Stimulated activated CD4-positive, alpha-beta T cell treated with anti-CD3 and anti-CD28 coated beads, Interleukin-1b, Interleukin-23, amount 100 ng/mL, for 48 hours (primary cell): Measurements from ENCODE around the gene SLC23A2.
"Not testable (repeated sequence)": the region's sequence is repeated elsewhere in the genome, so short reads cannot be mapped to it uniquely, and the experiment has no call there.

ENCODE experiments used
- DNase-seq: peaks from one replicate; pipeline ENCODE4 v3.0.0-alpha.2; 2020

SLC23A2 gene

GRCh38 chr20:5005326-5005725, 4.0 kb upstream of the SLC23A2 start:
- no peak for DNase-seq

- DNase-seq: not testable (repeated sequence)
Measured at GRCh38 chr20:5004825-5005224, 3.5 kb upstream of the SLC23A2 start.

DNA sequence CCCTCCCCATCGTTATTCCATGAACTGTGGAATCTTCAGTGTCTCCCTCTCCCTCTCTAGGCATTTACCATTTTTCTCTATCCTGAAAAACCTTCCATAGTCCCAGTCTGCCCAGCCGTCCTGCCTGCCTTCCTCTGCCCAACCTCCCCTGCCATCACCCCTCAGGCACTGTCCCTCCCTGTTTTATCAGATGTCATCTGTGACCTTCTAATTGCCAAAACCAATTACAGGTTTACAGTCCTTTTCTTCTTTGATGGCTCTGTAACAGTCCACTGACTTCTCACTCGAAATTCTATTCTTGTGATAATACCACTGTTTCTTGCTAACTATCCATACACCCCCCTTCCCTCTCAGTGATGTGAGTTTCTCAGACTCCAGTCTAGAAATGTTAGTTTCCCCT, 2.3 kb upstream of the SLC23A2 start:
- no peak for DNase-seq

GRCh38 chr20:5002077-5002413, 735 bp upstream of the SLC23A2 start:
- no peak for DNase-seq

GRCh38 chr20:5000263-5001173, 792 bp downstream of the SLC23A2 start:
- DNase-seq: no peak

DNA sequence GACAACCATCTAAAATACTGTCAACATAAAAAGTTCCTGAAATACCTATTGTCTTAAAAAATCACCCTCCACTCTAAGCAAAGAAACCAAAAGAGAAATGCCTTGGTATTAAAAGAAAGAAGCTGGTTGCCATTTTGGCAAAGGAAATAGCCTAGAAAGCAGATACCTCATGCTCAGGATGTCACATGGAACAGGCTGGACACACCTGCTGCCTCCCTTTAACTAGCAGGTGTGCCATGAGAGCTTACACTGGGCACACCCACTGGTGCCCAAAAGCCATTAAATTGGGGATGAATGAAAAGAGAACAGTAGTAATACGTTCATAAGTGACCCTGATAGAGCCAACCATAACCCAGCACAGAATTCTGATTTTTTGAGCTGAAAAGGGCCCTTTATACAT, 1.5 kb downstream of the SLC23A2 start:
- DNase-seq: no peak

DNA sequence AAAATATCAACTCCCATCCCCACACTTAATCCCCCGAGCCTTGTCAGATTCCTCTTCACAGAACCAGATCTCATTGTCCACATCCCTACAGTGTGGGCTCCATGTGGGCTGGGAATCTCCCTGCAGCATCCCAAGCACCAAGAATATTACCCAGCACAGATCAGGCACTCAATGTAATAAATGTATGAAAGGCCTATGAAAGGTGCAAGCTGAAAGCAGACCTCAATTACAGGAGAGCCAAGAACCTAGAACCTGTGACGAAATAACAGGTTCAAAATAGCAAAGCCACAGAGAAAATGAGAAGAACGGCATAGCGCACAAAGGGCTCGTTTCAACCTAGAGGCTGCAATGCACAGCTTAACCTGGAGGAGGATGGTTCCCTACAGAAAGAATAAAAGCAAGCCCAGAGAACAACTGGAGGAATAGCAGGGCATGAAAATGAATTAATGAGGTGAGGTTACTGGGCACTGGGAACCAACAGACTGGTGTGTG, 3.1 kb downstream of the SLC23A2 start:
- DNase-seq: no peak

GRCh38 chr20:4997222-4997621, 4.1 kb downstream of the SLC23A2 start:
- DNase-seq: no peak

DNA sequence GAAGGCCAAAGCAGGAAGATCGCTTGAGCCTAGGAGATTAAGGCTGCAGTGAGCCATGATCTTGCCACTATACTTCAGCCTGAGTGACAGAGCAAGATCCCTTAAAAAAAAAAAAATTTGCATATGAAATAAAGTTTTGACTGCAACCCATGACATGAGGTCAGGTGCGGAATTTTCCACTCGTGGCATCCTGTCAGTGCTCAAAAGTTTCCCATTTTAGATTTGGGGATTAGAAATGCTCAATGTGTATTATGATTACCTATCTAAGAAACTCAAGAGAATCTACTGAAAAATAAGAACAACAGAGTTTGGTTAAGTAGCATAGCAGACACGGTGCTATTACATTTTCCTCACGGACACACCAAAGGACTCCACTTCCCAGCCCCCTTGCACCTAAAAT, 11.7 kb downstream of the SLC23A2 start:
- peak; percentile 8 for DNase-seq

DNA sequence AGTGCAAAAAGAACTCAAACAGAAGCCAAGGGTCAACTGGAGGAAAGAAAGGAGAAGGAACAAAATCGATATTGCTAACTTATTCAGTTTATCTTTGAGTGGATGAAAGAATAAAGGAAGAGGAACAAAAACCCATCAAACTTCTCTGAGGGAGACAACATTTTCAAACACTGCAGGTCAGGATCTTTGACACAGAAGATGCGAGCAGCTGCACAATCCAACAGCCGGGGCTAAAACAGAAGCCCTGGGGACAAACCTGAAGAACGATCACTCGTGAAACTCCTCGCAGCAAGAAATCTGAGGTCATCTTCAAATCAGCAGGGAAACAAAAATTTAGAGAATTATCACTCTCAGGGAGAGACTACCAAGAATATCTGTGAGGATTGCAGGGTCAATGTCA, 14.2 kb downstream of the SLC23A2 start:
- no peak for DNase-seq

- no peak for DNase-seq
Measured at GRCh38 chr20:4985658-4986057, 15.7 kb downstream of the SLC23A2 start.

- no peak for DNase-seq
Measured at GRCh38 chr20:4982281-4982680, 19.0 kb downstream of the SLC23A2 start.

DNA sequence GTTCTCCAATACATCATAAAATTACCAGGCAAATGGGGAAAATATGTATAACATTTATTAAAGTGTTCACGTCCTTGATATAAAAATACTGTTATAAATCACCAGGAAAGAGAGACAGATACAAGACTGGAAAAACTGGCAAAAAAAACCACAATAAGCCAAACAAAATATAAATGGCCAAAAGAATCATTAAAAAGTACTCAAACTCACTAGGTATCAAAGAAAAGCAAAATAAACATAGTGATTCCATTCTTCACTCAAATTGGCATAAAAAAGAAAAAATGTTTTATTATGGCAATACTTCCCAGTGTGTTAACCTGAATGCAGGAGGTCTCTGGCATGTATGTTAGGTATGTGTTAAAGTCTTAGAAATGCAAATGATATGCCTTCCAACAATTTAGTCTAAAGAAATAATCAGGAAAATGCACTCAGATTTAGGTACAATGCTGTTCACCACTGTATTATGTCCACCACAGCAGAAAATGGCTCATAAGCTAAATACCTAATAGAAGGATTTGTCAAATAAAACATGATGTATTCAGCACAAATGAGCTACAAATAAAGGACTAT, 21.4 kb downstream of the SLC23A2 start:
- DNase-seq: no peak

GRCh38 chr20:4978050-4978918, 23.0 kb downstream of the SLC23A2 start:
- DNase-seq: no peak

- DNase-seq: not testable (repeated sequence)
Measured at GRCh38 chr20:4976014-4976413, 25.3 kb downstream of the SLC23A2 start.

GRCh38 chr20:4973330-4974097, 27.8 kb downstream of the SLC23A2 start:
- DNase-seq: peak; percentile 48

DNA sequence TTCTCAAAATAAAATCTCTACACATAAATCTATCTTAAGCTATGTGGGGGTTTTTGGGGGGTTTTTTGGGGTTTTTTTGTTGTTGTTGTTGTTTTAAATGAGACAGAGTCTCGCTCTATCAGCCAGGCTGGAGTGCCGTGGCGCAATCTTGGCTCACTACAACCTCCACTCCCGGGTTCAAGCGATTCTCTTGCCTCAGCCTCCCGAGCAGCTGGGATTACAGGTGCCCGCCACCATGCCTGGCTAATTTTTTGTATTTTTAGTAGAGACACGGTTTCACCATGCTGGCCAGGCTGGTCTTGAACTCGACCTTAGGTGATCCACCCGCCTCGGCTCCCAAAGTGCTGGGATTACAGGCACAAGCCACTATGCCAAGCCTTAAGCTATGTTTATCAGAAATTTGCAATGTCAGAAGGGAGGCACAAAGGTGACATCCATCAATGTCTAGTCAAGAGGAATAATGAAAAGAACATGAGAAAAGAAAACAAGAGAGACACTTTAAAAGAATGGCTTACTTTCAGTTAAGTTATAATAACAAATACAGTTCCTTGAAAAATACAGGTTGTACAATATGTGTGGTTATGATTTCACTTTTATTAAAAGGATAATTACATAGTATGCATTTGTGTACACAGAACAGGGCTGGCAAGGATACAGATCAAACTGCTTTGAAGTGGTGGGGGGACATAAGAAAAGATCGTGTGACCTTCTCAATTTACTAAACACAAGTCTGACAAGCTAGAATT, 28.6 kb downstream of the SLC23A2 start:
- no peak for DNase-seq

GRCh38 chr20:4971064-4971463, 30.2 kb downstream of the SLC23A2 start:
- DNase-seq: no peak

DNA sequence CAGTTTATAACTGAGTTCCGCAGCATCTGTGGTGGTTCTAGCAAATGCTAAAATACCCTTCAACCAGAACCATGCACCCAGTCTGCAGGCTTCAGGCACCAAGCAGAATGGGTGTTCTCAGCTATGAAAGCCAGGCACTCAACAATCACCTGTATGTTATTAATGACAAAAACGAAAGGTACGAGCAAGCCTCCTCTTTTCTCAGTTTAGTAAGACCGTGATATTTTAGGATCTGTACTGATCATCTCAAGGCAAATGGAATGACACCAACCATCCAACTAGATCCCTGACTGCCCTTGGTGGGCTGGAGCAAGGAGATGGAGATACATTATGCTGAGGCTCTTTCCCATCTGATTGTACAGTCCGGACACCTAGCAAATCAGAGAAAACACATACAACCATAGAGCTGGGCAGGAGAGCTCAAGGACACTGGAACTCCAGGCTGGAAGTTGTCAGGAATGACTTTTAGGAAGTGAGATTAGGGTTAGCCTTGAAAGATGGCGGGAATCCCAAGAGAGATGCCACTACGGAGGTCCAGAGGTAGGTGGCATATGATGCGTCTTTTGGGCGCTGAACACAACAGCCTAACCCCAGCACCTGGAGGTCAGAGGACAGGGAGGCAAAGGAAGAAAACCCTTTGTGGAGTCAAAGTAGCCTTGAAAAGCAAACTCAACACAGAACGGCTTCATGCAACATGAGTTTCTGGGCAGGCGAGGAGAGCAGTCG, 33.4 kb downstream of the SLC23A2 start:
- no peak for DNase-seq

GRCh38 chr20:4966826-4967751, 34.2 kb downstream of the SLC23A2 start:
- DNase-seq: no peak
